ENCODE data around the gene HSPBAP1.
"Not testable (repeated sequence)": the region's sequence is repeated elsewhere in the genome, so short reads cannot be mapped to it uniquely, and the experiment has no call there.

Gene HSPBAP1

GRCh38 chr3:122727294-122727693 lies 66.3 kb downstream of the HSPBAP1 start:
- DNase-seq (ENCODE audit: low read depth), result no peak
- TF ChIP-seq CTCF (IDR thresholded peaks at IDR 0.05; ENCODE audit: control insufficient read depth, extremely low read depth, insufficient read depth), result no peak
- H3K4me3 ChIP-seq (ENCODE audit: low read depth, low read length), result no peak overlapping the region

GRCh38 chr3:122725106-122725505 lies 68.5 kb downstream of the HSPBAP1 start:
- H3K4me3 ChIP-seq (ENCODE audit: low read depth, low read length), result no peak overlapping the region
- no peak for DNase-seq (ENCODE audit: low read depth)
- TF ChIP-seq CTCF (IDR thresholded peaks at IDR 0.05; ENCODE audit: control insufficient read depth, extremely low read depth, insufficient read depth), result no peak

- no peak for DNase-seq (ENCODE audit: low read depth)
- TF ChIP-seq CTCF (IDR thresholded peaks at IDR 0.05; ENCODE audit: control insufficient read depth, extremely low read depth, insufficient read depth), result no peak
- no peak overlapping the region for H3K4me3 ChIP-seq (ENCODE audit: low read depth, low read length)
These were observed 74.2 kb downstream of the HSPBAP1 start for GRCh38 chr3:122719273-122719921.

- no peak for TF ChIP-seq CTCF (IDR thresholded peaks at IDR 0.05; ENCODE audit: control insufficient read depth, extremely low read depth, insufficient read depth)
- no peak for DNase-seq (ENCODE audit: low read depth)
- H3K4me3 ChIP-seq (ENCODE audit: low read depth, low read length), result no peak overlapping the region
These were observed 77.0 kb downstream of the HSPBAP1 start for GRCh38 chr3:122716667-122717066.

- no peak for DNase-seq (ENCODE audit: low read depth)
- no peak for TF ChIP-seq CTCF (IDR thresholded peaks at IDR 0.05; ENCODE audit: control insufficient read depth, extremely low read depth, insufficient read depth)
- H3K4me3 ChIP-seq (ENCODE audit: low read depth, low read length), result no peak overlapping the region
These were observed 79.4 kb downstream of the HSPBAP1 start for GRCh38 chr3:122714273-122714672.

- H3K4me3 ChIP-seq (ENCODE audit: low read depth, low read length); DNase-seq (ENCODE audit: low read depth): not testable (repeated sequence)
These were observed 82.9 kb downstream of the HSPBAP1 start for GRCh38 chr3:122710616-122711251.

- no peak for DNase-seq (ENCODE audit: low read depth)
- no peak overlapping the region for H3K4me3 ChIP-seq (ENCODE audit: low read depth, low read length)
- no peak for TF ChIP-seq CTCF (IDR thresholded peaks at IDR 0.05; ENCODE audit: control insufficient read depth, extremely low read depth, insufficient read depth)
These were observed 88.3 kb downstream of the HSPBAP1 start for GRCh38 chr3:122705379-122705778.

All from LNCaP clone FGC (cell line).